ENCODE measurements around the gene KCTD10.
"Not testable (repeated sequence)": the region's sequence is repeated elsewhere in the genome, so short reads cannot be mapped to it uniquely, and the experiment has no call there.

The KCTD10 gene

GRCh38 chr12:109421355-109422087 lies 55.6 kb downstream of the KCTD10 start:
- DNase-seq (ENCODE audit: low spot score) = no peak

- DNase-seq (ENCODE audit: low spot score) = no peak
Observed at GRCh38 chr12:109418848-109419480, 58.1 kb downstream of the KCTD10 start.

GRCh38 chr12:109406147-109406546 lies 71.0 kb downstream of the KCTD10 start:
- not testable (repeated sequence) for DNase-seq (ENCODE audit: low spot score)

GRCh38 chr12:109404841-109405240 lies 72.3 kb downstream of the KCTD10 start:
- not testable (repeated sequence) for DNase-seq (ENCODE audit: low spot score)

Data from CD4-positive, alpha-beta T cell treated with Interleukin-15 for 4 hours (primary cell).